ENCODE measurements around the gene HSPB1. TPM values are rescaled to one million over a fixed set of nuclear protein-coding genes. Genes with fewer than 3 reads are reported as not detected.
"Not testable (repeated sequence)": the region's sequence is repeated elsewhere in the genome, so short reads cannot be mapped to it uniquely, and the experiment has no call there.

HSPB1 gene
- total RNA-seq, 1 donor from 2014 or later, result 809 TPM

GRCh38 chr7:76281006-76281705, 21.3 kb upstream of the HSPB1 start:
- no peak for DNase-seq (ENCODE audit: low read depth)

- DNase-seq (ENCODE audit: low read depth), result no peak
These were observed 20.6 kb upstream of the HSPB1 start for GRCh38 chr7:76281706-76282343.

- no peak for DNase-seq (ENCODE audit: low read depth)
These were observed 19.9 kb upstream of the HSPB1 start for GRCh38 chr7:76282344-76283253.

- DNase-seq (ENCODE audit: low read depth), result no peak
These were observed 19.0 kb upstream of the HSPB1 start for GRCh38 chr7:76283254-76284159.

- DNase-seq (ENCODE audit: low read depth), result no peak
These were observed 16.7 kb upstream of the HSPB1 start for GRCh38 chr7:76285604-76286374.

- DNase-seq (ENCODE audit: low read depth), result no peak
These were observed 15.6 kb upstream of the HSPB1 start for GRCh38 chr7:76286842-76287403.

GRCh38 chr7:76290847-76291350, 11.6 kb upstream of the HSPB1 start:
- not testable (repeated sequence) for DNase-seq (ENCODE audit: low read depth)

GRCh38 chr7:76291351-76292212, 10.9 kb upstream of the HSPB1 start:
- DNase-seq (ENCODE audit: low read depth), result peak; percentile 99

- DNase-seq (ENCODE audit: low read depth), result peak; percentile 64
These were observed 10.3 kb upstream of the HSPB1 start for GRCh38 chr7:76292213-76292573.

- DNase-seq (ENCODE audit: low read depth), result not testable (repeated sequence)
These were observed 9.6 kb upstream of the HSPB1 start for GRCh38 chr7:76292911-76293310.

GRCh38 chr7:76293407-76293901, 9.0 kb upstream of the HSPB1 start:
- DNase-seq (ENCODE audit: low read depth), result no peak

- peak; percentile 100 for DNase-seq (ENCODE audit: low read depth)
These were observed 8.0 kb upstream of the HSPB1 start for GRCh38 chr7:76294344-76295024.

- peak; percentile 81 for DNase-seq (ENCODE audit: low read depth)
These were observed 5.4 kb upstream of the HSPB1 start for GRCh38 chr7:76296743-76297740.

GRCh38 chr7:76300166-76300731, 2.2 kb upstream of the HSPB1 start:
- DNase-seq (ENCODE audit: low read depth), result peak; percentile 61

- DNase-seq (ENCODE audit: low read depth), result no peak
These were observed 1.5 kb upstream of the HSPB1 start for GRCh38 chr7:76301000-76301399.
